Heart left ventricle (tissue), 13 donors: Measurements from ENCODE around the gene RCAN3.

Experiments
- POLR2A ChIP-seq, 2 donors: fragments of 450-650 bp; IDR thresholded peaks; one replicate each; pipeline ENCODE4 v1.6.1; 2017; ENCODE audit warnings: antibody characterized with exemption in 2 of 2, mild to moderate bottlenecking in 2 of 2, moderate library complexity in 2 of 2
- TF ChIP-seq, protein P1 (sequence below), 12 donors: fragments of 200-600 bp; sonication (generic) in 4 of 12; IDR thresholded peaks; one replicate each; pipeline versions ENCODE4 v1.5.0 to v1.8.0; 2018 to 2022; ENCODE audit warnings: antibody characterized with exemption in 12 of 12, mild to moderate bottlenecking in 5 of 12
- donor health status: ischemic (EF 13 %, LVEDD 7.1; RV severe dilation, severe dysfunction).
- donor health status: DM: no; HTN: yes; CAD: no.
- donor health status: DM: no; HTN: no; CAD: no.
- donor health status: ischemic (EF 25% LVEDD 6.9; RV normal size, moderate dysfunction).
- donor health status: ischemic (EF 25% LVEDD 5.7; RV mildly dilated, moderate dysfunction).
- donor health status: ischemic (EF 35%, LVEDD 5.7; RV mildly dilated, moderate dysfunction).
- donor health status: nonischemic (EF 11% LVEDD 7.7; RV severe dilation, severe dysfunction).
- donor health status: DM: yes; HTN: yes; CAD: no.
- donor health status: PGD.
- donor health status: ischemic (EF 29% LVEDD 5.4; RV normal size, mild dysfunction).
- donor health status: nonischemic (EF 23%, LVEDD 6.1; RV moderate dilation, normal function).

DNA sequence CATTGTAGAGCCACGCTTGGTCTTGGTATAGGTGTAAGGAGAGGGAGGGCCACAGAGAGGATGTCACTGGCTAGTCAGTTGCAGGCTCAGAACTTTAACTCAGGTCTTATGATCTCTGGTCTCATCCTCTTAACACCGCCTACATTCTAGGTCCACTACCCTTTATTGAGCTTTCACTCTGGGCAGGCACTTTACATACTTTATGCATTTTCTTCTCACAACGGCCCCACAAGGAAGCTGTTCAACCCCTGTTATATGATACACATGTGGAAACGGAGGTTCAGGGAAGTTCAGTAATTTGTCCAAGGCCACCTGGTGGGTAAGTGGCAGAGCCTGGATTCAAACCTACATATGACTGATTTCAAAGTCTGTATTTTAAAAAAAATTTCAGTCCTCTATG lies 25.3 kb upstream of the RCAN3 start:
- no peak for TF ChIP-seq POLR2A (IDR thresholded peaks at IDR 0.05)
- TF ChIP-seq, protein P1, sequence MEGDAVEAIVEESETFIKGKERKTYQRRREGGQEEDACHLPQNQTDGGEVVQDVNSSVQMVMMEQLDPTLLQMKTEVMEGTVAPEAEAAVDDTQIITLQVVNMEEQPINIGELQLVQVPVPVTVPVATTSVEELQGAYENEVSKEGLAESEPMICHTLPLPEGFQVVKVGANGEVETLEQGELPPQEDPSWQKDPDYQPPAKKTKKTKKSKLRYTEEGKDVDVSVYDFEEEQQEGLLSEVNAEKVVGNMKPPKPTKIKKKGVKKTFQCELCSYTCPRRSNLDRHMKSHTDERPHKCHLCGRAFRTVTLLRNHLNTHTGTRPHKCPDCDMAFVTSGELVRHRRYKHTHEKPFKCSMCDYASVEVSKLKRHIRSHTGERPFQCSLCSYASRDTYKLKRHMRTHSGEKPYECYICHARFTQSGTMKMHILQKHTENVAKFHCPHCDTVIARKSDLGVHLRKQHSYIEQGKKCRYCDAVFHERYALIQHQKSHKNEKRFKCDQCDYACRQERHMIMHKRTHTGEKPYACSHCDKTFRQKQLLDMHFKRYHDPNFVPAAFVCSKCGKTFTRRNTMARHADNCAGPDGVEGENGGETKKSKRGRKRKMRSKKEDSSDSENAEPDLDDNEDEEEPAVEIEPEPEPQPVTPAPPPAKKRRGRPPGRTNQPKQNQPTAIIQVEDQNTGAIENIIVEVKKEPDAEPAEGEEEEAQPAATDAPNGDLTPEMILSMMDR (IDR thresholded peaks at IDR 0.05) = no peak
